ENCODE measurements around the gene KCNQ1.

KCNQ1 gene

GRCh38 chr11:2882396-2883110 lies 437.7 kb downstream of the KCNQ1 start:
- no peak for DNase-seq

- DNase-seq, result no peak
Observed at GRCh38 chr11:2883640-2883978, 438.8 kb downstream of the KCNQ1 start.

GRCh38 chr11:2883979-2884815 lies 439.4 kb downstream of the KCNQ1 start:
- no peak for DNase-seq

- DNase-seq, result peak; percentile 27
Observed at GRCh38 chr11:2885017-2885677, 440.3 kb downstream of the KCNQ1 start.

- peak; percentile 83 for DNase-seq
Observed at GRCh38 chr11:2885678-2886081, 440.9 kb downstream of the KCNQ1 start, which contains the start of gene CDKN1C. Gene CDKN1C (minus strand): TSS chr11:2885775. CDS start chr11:2885456, 319 bp downstream.

GRCh38 chr11:2886191-2886894 lies 441.5 kb downstream of the KCNQ1 start:
- peak; percentile 23 for DNase-seq

- no peak for DNase-seq
Observed at GRCh38 chr11:2886936-2887335, 442.1 kb downstream of the KCNQ1 start.

GRCh38 chr11:2887515-2888195 lies 442.8 kb downstream of the KCNQ1 start:
- DNase-seq, result no peak

GRCh38 chr11:2888266-2888968 lies 443.6 kb downstream of the KCNQ1 start:
- peak; percentile 87 for DNase-seq

GRCh38 chr11:2889362-2890273 lies 444.8 kb downstream of the KCNQ1 start:
- DNase-seq, result no peak

- DNase-seq, result no peak
Observed at GRCh38 chr11:2890466-2891294, 445.9 kb downstream of the KCNQ1 start.

- no peak for DNase-seq
Observed at GRCh38 chr11:2891326-2892214, 446.8 kb downstream of the KCNQ1 start.

GRCh38 chr11:2892215-2892966 lies 447.6 kb downstream of the KCNQ1 start:
- peak; percentile 70 for DNase-seq

GRCh38 chr11:2892967-2893528 lies 448.2 kb downstream of the KCNQ1 start:
- DNase-seq, result peak; percentile 42

GRCh38 chr11:2893935-2894334 lies 449.1 kb downstream of the KCNQ1 start:
- no peak for DNase-seq

GRCh38 chr11:2896047-2896446 lies 451.2 kb downstream of the KCNQ1 start:
- no peak for DNase-seq

- DNase-seq, result no peak
Observed at GRCh38 chr11:2897048-2897447, 452.2 kb downstream of the KCNQ1 start.

All from activated naive CD4-positive, alpha-beta T cell treated with Interleukin-2 at 50 U/mL for 16 hours (primary cell).